Neuronal stem cell (in vitro differentiated cells): ENCODE results near the gene RCOR3.
"Not testable (repeated sequence)": the region's sequence is repeated elsewhere in the genome, so short reads cannot be mapped to it uniquely, and the experiment has no call there.

ENCODE experiments used
- DNase-seq: peaks from one replicate; pipeline ENCODE4 v3.0.0-alpha.2; 2013; ENCODE audit warnings: low spot score
- H2AFZ ChIP-seq: one replicate; pipeline ENCODE4 v1.6.1; 2013; ENCODE audit warnings: mild to moderate bottlenecking, low read length, inconsistent platforms
- H2AK5ac ChIP-seq: 2 replicates; pipeline ENCODE4 v1.6.1; 2013; ENCODE audit warnings: low read depth, mild to moderate bottlenecking, inconsistent platforms, low read length, moderate library complexity, mixed read lengths
- H2BK120ac ChIP-seq: 2 replicates; pipeline ENCODE4 v1.6.1; 2013; ENCODE audit warnings: low read depth, mild to moderate bottlenecking, inconsistent platforms, low read length, moderate library complexity, mixed read lengths
- H2BK12ac ChIP-seq: one replicate; pipeline ENCODE4 v1.6.1; 2013; ENCODE audit warnings: low read length, inconsistent platforms
- H2BK15ac ChIP-seq: 2 replicates; pipeline ENCODE4 v1.6.1; 2013; ENCODE audit warnings: mild to moderate bottlenecking, low read length, inconsistent platforms, mixed read lengths
- H2BK5ac ChIP-seq: one replicate; pipeline ENCODE4 v1.6.1; 2013; ENCODE audit warnings: inconsistent platforms, mild to moderate bottlenecking, low read length, moderate library complexity
- H3K14ac ChIP-seq: one replicate; pipeline ENCODE4 v1.6.1; 2013; ENCODE audit warnings: low read length, inconsistent platforms
- H3K18ac ChIP-seq: 2 replicates; pipeline ENCODE4 v1.6.1; 2013; ENCODE audit warnings: low read length, inconsistent platforms
- H3K23ac ChIP-seq: 2 replicates; pipeline ENCODE4 v1.6.1; 2013; ENCODE audit warnings: low read depth, mild to moderate bottlenecking, mixed read lengths, low read length, inconsistent platforms; ENCODE audit not compliant: poor library complexity
- H3K27ac ChIP-seq: replicated peaks from 3 replicates; pipeline ENCODE4 v1.5.1; 2013; ENCODE audit warnings: low read length, inconsistent platforms
- H3K27me3 ChIP-seq, 3 experiments: 2 replicates each; pipeline ENCODE4 v1.6.1; 2013; ENCODE audit warnings: low read length in 3 of 3, mild to moderate bottlenecking in 2 of 3, inconsistent platforms in 1 of 3, low read depth in 1 of 3, mixed read lengths in 1 of 3, moderate library complexity in 1 of 3; ENCODE audit not compliant: control insufficient read depth in 3 of 3, insufficient read depth in 3 of 3
- H3K36me3 ChIP-seq, 2 donors: replicated peaks in 1 of 2; 2 replicates each; pipeline ENCODE4 v1.6.1; 2013; ENCODE audit warnings: low read length in 2 of 2; ENCODE audit not compliant: control insufficient read depth in 2 of 2, insufficient read depth in 2 of 2
- H3K4ac ChIP-seq: 2 replicates; pipeline ENCODE4 v1.6.1; 2013; ENCODE audit warnings: inconsistent platforms, mild to moderate bottlenecking, low read length, moderate library complexity
- H3K4me1 ChIP-seq, 2 donors: 1 replicate in 1 of 2; 2 replicates in 1 of 2; pipeline ENCODE4 v1.6.1; 2013; ENCODE audit warnings: low read length in 2 of 2, low read depth in 1 of 2; ENCODE audit not compliant: control insufficient read depth in 2 of 2, insufficient read depth in 1 of 2
- H3K4me2 ChIP-seq: one replicate; pipeline ENCODE4 v1.6.1; 2013; ENCODE audit warnings: mild to moderate bottlenecking, low read length, inconsistent platforms; ENCODE audit not compliant: insufficient read depth, poor library complexity, severe bottlenecking
- H3K4me3 ChIP-seq, 2 donors: 2 replicates each; pipeline ENCODE4 v1.5.1; 2013; ENCODE audit warnings: low read length in 2 of 2, mild to moderate bottlenecking in 2 of 2, inconsistent platforms in 1 of 2, moderate library complexity in 1 of 2
- H3K79me1 ChIP-seq: one replicate; pipeline ENCODE4 v1.6.1; 2013; ENCODE audit warnings: low read depth, mild to moderate bottlenecking, inconsistent platforms, low read length, moderate library complexity
- H3K9ac ChIP-seq: one replicate; pipeline ENCODE4 v1.6.1; 2013; ENCODE audit warnings: mild to moderate bottlenecking, low read depth, low read length, inconsistent platforms; ENCODE audit not compliant: poor library complexity
- H3K9me3 ChIP-seq, 2 donors: replicated peaks in 1 of 2; 2 replicates each; pipeline versions ENCODE3 to v1.6.1; 2013; ENCODE audit warnings: low read length in 2 of 2, mild to moderate bottlenecking in 2 of 2, inconsistent platforms in 1 of 2, low read depth in 1 of 2, mixed read lengths in 1 of 2, moderate library complexity in 1 of 2; ENCODE audit not compliant: control insufficient read depth in 2 of 2, insufficient read depth in 1 of 2
- H4K8ac ChIP-seq: one replicate; pipeline ENCODE4 v1.6.1; 2013; ENCODE audit warnings: low read depth, mild to moderate bottlenecking, inconsistent platforms, low read length, moderate library complexity
- H4K91ac ChIP-seq: one replicate; pipeline ENCODE4 v1.6.1; 2013; ENCODE audit warnings: low read length, low read depth, mild to moderate bottlenecking, inconsistent platforms; ENCODE audit not compliant: poor library complexity
- WGBS, 2 donors: extraction: QIAGEN DNeasy Blood & Tissue Kit; methylation state at CpG; one replicate each; pipeline ENCODE4 v1.1.7; 2013; ENCODE audit warnings: missing lambda C conversion rate in 2 of 2, mixed read lengths in 1 of 2; ENCODE audit not compliant: insufficient read length in 2 of 2, insufficient replicate concordance in 1 of 2; ENCODE audit errors: extremely low coverage in 2 of 2; 5-methylcytosine and 5-hydroxymethylcytosine counted together

The RCOR3 gene

GRCh38 chr1:211259638-211260126, 516 bp downstream of the RCOR3 start:
- Histone ChIP-seq H3K9ac (peak overlapping the region; percentile 99), H3K9me3 (no peaks in the 10 kb centered on the region), H3K4ac (peak overlapping the region; percentile 100), H3K27ac (peak overlapping the region; percentile 100), H2AFZ (peak overlapping the region; percentile 100), H3K4me1 (peaks cover 0 to 5% of the 10 kb centered on the region in 2 donors), H4K91ac (peak overlapping the region; percentile 97), H3K14ac (peak overlapping the region; percentile 100), H3K27me3 (no peaks in the 10 kb centered on the region), H3K36me3 (peaks cover 0 to 25% of the 10 kb centered on the region in 2 donors), H3K4me3 (peak overlapping the region; percentile 99), H2BK15ac (no peak overlapping the region), H2AK5ac (peak overlapping the region; percentile 90), H3K79me1 (no peaks in the 10 kb centered on the region), H3K4me2 (peak overlapping the region; percentile 75), H2BK12ac (peak overlapping the region; percentile 73), H3K18ac (peak overlapping the region; percentile 100), H4K8ac (no peak overlapping the region), H3K23ac (peak overlapping the region; percentile 99), H2BK5ac (peak overlapping the region; percentile 98), H2BK120ac (peak overlapping the region; percentile 99)
- DNase-seq, result no peak
- WGBS, 2 donors, result no CpG with 5 or more reads among the region's 39 CpGs

GRCh38 chr1:211260141-211261107, 1.3 kb downstream of the RCOR3 start:
- Histone ChIP-seq H2BK15ac (no peak overlapping the region), H4K8ac (no peak overlapping the region), H3K23ac (peak overlapping the region; percentile 12), H4K91ac (no peak overlapping the region), H3K36me3 (peaks cover 0 to 31% of the 10 kb centered on the region in 2 donors), H3K4ac (no peak overlapping the region), H3K4me2 (peak overlapping the region; percentile 75), H3K4me1 (peaks cover 0 to 5% of the 10 kb centered on the region in 2 donors), H2BK12ac (no peak overlapping the region), H2BK120ac (no peak overlapping the region), H3K14ac (peak overlapping the region; percentile 47), H2BK5ac (peak overlapping the region; percentile 77), H3K27ac (peak overlapping the region; percentile 85), H2AK5ac (peak overlapping the region; percentile 2), H3K4me3 (peak overlapping the region; percentile 90 to 99), H2AFZ (peak overlapping the region; percentile 90), H3K18ac (peak overlapping the region; percentile 83), H3K79me1 (no peaks in the 10 kb centered on the region), H3K9me3 (no peaks in the 10 kb centered on the region), H3K27me3 (no peaks in the 10 kb centered on the region), H3K9ac (peak overlapping the region; percentile 87)
- WGBS, 2 donors, result no CpG with 5 or more reads among the region's 59 CpGs
- peak; percentile 59 for DNase-seq

- WGBS, 2 donors, result no CpG with 5 or more reads among the region's 2 CpGs
- no peak overlapping the region for H4K8ac ChIP-seq
- no peaks in the 10 kb centered on the region for H3K27me3 ChIP-seq
- H4K91ac ChIP-seq, result no peak overlapping the region
- no peak for DNase-seq
- no peak overlapping the region for H2BK120ac ChIP-seq
- H3K36me3 ChIP-seq, result peaks cover 0 to 37% of the 10 kb centered on the region in 2 donors
- peak overlapping the region; percentile 90 for H2AFZ ChIP-seq
- H3K4me3 ChIP-seq, result peak overlapping the region in 1 of 2 donors; percentile 99
- no peaks in the 10 kb centered on the region for H3K9me3 ChIP-seq
- H3K14ac ChIP-seq, result no peak overlapping the region
- H2AK5ac ChIP-seq, result no peak overlapping the region
- H3K27ac ChIP-seq, result no peak overlapping the region
- no peak overlapping the region for H3K18ac ChIP-seq
- no peak overlapping the region for H3K4ac ChIP-seq
- peaks cover 0 to 5% of the 10 kb centered on the region in 2 donors for H3K4me1 ChIP-seq
- no peak overlapping the region for H3K9ac ChIP-seq
- H2BK12ac ChIP-seq, result no peak overlapping the region
- H3K4me2 ChIP-seq, result no peak overlapping the region
- no peaks in the 10 kb centered on the region for H3K79me1 ChIP-seq
- no peak overlapping the region for H3K23ac ChIP-seq
- no peak overlapping the region for H2BK5ac ChIP-seq
- no peak overlapping the region for H2BK15ac ChIP-seq
Measured at GRCh38 chr1:211261229-211261628, 2.1 kb downstream of the RCOR3 start.

GRCh38 chr1:211263022-211263421, 3.9 kb downstream of the RCOR3 start:
- no CpG with 5 or more reads among the region's 5 CpGs for WGBS, 2 donors

More at GRCh38 chr1:211263022-211263421, 3.9 kb downstream of the RCOR3 start:
- H3K14ac ChIP-seq, H3K27me3 ChIP-seq, H3K4me2 ChIP-seq, H2AFZ ChIP-seq, H3K4me1 ChIP-seq, H3K4me3 ChIP-seq, H3K27ac ChIP-seq, H3K18ac ChIP-seq, H2AK5ac ChIP-seq, H3K79me1 ChIP-seq, H2BK12ac ChIP-seq, H3K4ac ChIP-seq, H3K9me3 ChIP-seq, H2BK15ac ChIP-seq, H4K91ac ChIP-seq, DNase-seq, H2BK5ac ChIP-seq, H4K8ac ChIP-seq, H3K23ac ChIP-seq, H3K9ac ChIP-seq, H2BK120ac ChIP-seq: not testable (repeated sequence)
- H3K36me3 ChIP-seq, result peaks cover 3 to 55% of the 10 kb centered on the region in 2 donors
